Measurements from ENCODE around the gene MAP3K4.

DNA sequence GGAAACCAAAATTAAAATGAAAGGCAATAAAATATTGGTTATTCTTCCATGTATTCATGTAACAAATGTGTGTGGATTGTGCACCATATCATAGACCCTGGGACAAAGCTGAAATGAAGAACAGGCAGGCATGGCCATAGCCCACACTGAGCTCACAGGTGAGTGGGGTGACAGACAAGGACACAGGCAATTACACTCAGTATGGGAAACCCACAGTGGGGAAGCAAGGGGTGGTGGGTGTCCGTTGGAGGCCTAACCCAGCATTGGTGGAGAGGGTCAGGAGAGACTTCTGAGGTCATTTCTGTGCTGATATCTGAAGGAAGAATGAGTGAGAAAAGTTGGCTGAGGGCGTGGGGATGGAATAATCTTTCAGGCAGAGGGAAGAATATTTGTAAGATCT is 47.6 kb upstream of the MAP3K4 start:
- TF ChIP-seq, protein P1, sequence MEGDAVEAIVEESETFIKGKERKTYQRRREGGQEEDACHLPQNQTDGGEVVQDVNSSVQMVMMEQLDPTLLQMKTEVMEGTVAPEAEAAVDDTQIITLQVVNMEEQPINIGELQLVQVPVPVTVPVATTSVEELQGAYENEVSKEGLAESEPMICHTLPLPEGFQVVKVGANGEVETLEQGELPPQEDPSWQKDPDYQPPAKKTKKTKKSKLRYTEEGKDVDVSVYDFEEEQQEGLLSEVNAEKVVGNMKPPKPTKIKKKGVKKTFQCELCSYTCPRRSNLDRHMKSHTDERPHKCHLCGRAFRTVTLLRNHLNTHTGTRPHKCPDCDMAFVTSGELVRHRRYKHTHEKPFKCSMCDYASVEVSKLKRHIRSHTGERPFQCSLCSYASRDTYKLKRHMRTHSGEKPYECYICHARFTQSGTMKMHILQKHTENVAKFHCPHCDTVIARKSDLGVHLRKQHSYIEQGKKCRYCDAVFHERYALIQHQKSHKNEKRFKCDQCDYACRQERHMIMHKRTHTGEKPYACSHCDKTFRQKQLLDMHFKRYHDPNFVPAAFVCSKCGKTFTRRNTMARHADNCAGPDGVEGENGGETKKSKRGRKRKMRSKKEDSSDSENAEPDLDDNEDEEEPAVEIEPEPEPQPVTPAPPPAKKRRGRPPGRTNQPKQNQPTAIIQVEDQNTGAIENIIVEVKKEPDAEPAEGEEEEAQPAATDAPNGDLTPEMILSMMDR (conservative IDR thresholded peaks at IDR 0.05; ENCODE audit: low read length): no peak
- no peak for TF ChIP-seq EZH2phosphoT487 (IDR thresholded peaks at IDR 0.05; ENCODE audit: borderline replicate concordance)
